Esophagus squamous epithelium (tissue), 5 donors: ENCODE data around the gene AKR1A1. TPM values are rescaled to one million over a fixed set of nuclear protein-coding genes. Genes with fewer than 3 reads are reported as not detected.

Experiments used
- DNase-seq: peaks from one replicate; lab custom pipeline; 2025; lab: John Stamatoyannopoulos, UW
- H3K27ac ChIP-seq, 4 donors: fragments of 200-600 bp; sonication (generic); one replicate each; pipeline ENCODE4 v1.5.1; 2016 to 2019; ENCODE audit warnings: mild to moderate bottlenecking in 1 of 4
- H3K27me3 ChIP-seq, 4 donors: fragments of 200-600 bp; sonication (generic); 1 replicate in 3 of 4; 2 replicates in 1 of 4; pipeline versions ENCODE4 v1.5.1 to v1.6.0; 2017 to 2021; ENCODE audit warnings: antibody characterized with exemption in 1 of 4
- H3K36me3 ChIP-seq, 3 donors: fragments of 200-600 bp; sonication (generic); one replicate each; pipeline ENCODE4 v1.5.1; 2016 to 2019
- H3K4me1 ChIP-seq, 3 donors: fragments of 200-600 bp; sonication (generic); one replicate each; pipeline ENCODE4 v1.5.1; 2017 to 2019
- H3K4me3 ChIP-seq, 4 donors: fragments of 200-600 bp; sonication (generic); 1 replicate in 3 of 4; 2 replicates in 1 of 4; pipeline ENCODE4 v1.5.1; 2016 to 2019; ENCODE audit warnings: mild to moderate bottlenecking in 2 of 4, moderate library complexity in 1 of 4
- H3K9me3 ChIP-seq, 3 donors: fragments of 200-600 bp; sonication (generic); one replicate each; pipeline ENCODE4 v1.5.1; 2016 to 2019
- CTCF ChIP-seq, 6 experiments: fragments of 450-650 bp in 4 of 6; fragments of 200-600 bp in 2 of 6; sonication (generic) in 2 of 6; IDR thresholded peaks; one replicate each; pipeline ENCODE4 v1.5.1; 2016 to 2019; ENCODE audit warnings: antibody characterized with exemption in 6 of 6, mild to moderate bottlenecking in 4 of 6, moderate library complexity in 4 of 6
- POLR2A ChIP-seq, 4 donors: fragments of 450-650 bp; IDR thresholded peaks; one replicate each; pipeline ENCODE4 v1.6.1; 2017; ENCODE audit warnings: antibody characterized with exemption in 4 of 4, mild to moderate bottlenecking in 4 of 4, moderate library complexity in 3 of 4
- WGBS, 2 donors: methylation state at CpG; one replicate each; pipeline ENCODE4 v1.1.5; 2018; 5-methylcytosine and 5-hydroxymethylcytosine counted together
- intact Hi-C: fragments of 100-400 bp; cut with DNase I; formaldehyde crosslinking; loops from one replicate; pipeline ENCODE4 v1.15.0; 2022
- total RNA-seq, 4 donors: library from RNA; depleted of rRNA; stranded (reverse); fragments of >200 nt; gene quantifications; one replicate each; pipeline ENCODE4 v1.1.0, GENCODE V29; 2016
- donor health status: DM: yes; HTN: yes; CAD: no.

Gene AKR1A1
- total RNA-seq, 4 donors from 2014 or later: 122 to 164 (median 146) TPM

GRCh38 chr1:45507893-45508292 lies 42.7 kb upstream of the AKR1A1 start:
- intact Hi-C loops: loop anchor here (5.0 kb wide), 1 partner anchor 59 kb away; no protein-coding TSS in a partner anchor
- TF ChIP-seq CTCF (IDR thresholded peaks at IDR 0.05): no peak
- TF ChIP-seq POLR2A (IDR thresholded peaks at IDR 0.05): no peak

GRCh38 chr1:45508295-45509151 lies 42.1 kb upstream of the AKR1A1 start:
- Histone ChIP-seq H3K27me3 (no peaks in the 10 kb centered on the region), H3K27ac (peak overlapping the region in 3 of 4 donors; percentile 5 to 40 (median 22)), H3K4me1 (peaks cover 0 to 21% (median 4%) of the 10 kb centered on the region in 3 donors), H3K9me3 (no peaks in the 10 kb centered on the region), H3K36me3 (peaks cover 36 to 57% (median 43%) of the 10 kb centered on the region in 3 donors), H3K4me3 (no peak overlapping the region)
- TF ChIP-seq POLR2A (IDR thresholded peaks at IDR 0.05): no peak
- TF ChIP-seq CTCF (IDR thresholded peaks at IDR 0.05): peak in 2 of 6 experiments; percentile 24 to 46
- intact Hi-C loops: loop anchor here (5.0 kb wide), 1 partner anchor 59 kb away; no protein-coding TSS in a partner anchor
- no peak for DNase-seq
- 56 to 73% methylated on average over 5 to 11 of the region's 15 CpGs for WGBS, 2 donors

More at GRCh38 chr1:45507893-45508292, 42.7 kb upstream of the AKR1A1 start:
- Histone ChIP-seq H3K4me1 (peaks cover 0 to 15% (median under 1%) of the 10 kb centered on the region in 3 donors), H3K36me3 (peaks cover 32 to 51% (median 37%) of the 10 kb centered on the region in 3 donors), H3K9me3 (no peaks in the 10 kb centered on the region), H3K4me3 (no peak overlapping the region), H3K27ac (peak overlapping the region in 2 of 4 donors; percentile 5 to 22), H3K27me3 (no peaks in the 10 kb centered on the region)
- WGBS, 2 donors: 77 to 78% methylated on average over 4 of the region's 4 CpGs
- DNase-seq: no peak

GRCh38 chr1:45510036-45510971 lies 40.3 kb upstream of the AKR1A1 start:
- TF ChIP-seq CTCF (IDR thresholded peaks at IDR 0.05): no peak
- TF ChIP-seq POLR2A (IDR thresholded peaks at IDR 0.05): no peak
- Histone ChIP-seq H3K27me3 (no peaks in the 10 kb centered on the region), H3K4me1 (peaks cover 0 to 38% (median 4%) of the 10 kb centered on the region in 3 donors), H3K4me3 (no peak overlapping the region), H3K27ac (no peak overlapping the region), H3K36me3 (peaks cover 43 to 75% (median 59%) of the 10 kb centered on the region in 3 donors), H3K9me3 (no peaks in the 10 kb centered on the region)
- 50 to 58% methylated on average over 7 to 9 of the region's 9 CpGs for WGBS, 2 donors
- DNase-seq: no peak
- intact Hi-C loops: no loop called here

- Histone ChIP-seq H3K9me3 (no peaks in the 10 kb centered on the region), H3K27ac (peak overlapping the region in 1 of 4 donors; percentile 10), H3K4me1 (peaks cover 0 to 44% (median 7%) of the 10 kb centered on the region in 3 donors), H3K4me3 (no peak overlapping the region), H3K27me3 (no peaks in the 10 kb centered on the region), H3K36me3 (peaks cover 49 to 83% (median 61%) of the 10 kb centered on the region in 3 donors)
- intact Hi-C loops: no loop called here
- WGBS, 2 donors: 78 to 90% methylated on average over 4 of the region's 4 CpGs
- DNase-seq: no peak
- TF ChIP-seq POLR2A (IDR thresholded peaks at IDR 0.05) (no peak), CTCF (IDR thresholded peaks at IDR 0.05) (no peak)
These were observed 39.6 kb upstream of the AKR1A1 start for GRCh38 chr1:45510972-45511527.
